Tibial nerve (tissue), 3 donors: ENCODE data around the gene DNMT3A.

Experiments
- CTCF ChIP-seq, 5 experiments: fragments of 200-600 bp in 3 of 5; fragments of 450-650 bp in 2 of 5; sonication (generic) in 3 of 5; IDR thresholded peaks; one replicate each; pipeline ENCODE4 v1.5.1; 2016 to 2019; ENCODE audit warnings: antibody characterized with exemption in 5 of 5, mild to moderate bottlenecking in 3 of 5, moderate library complexity in 2 of 5
- POLR2A ChIP-seq, 2 donors: fragments of 450-650 bp; IDR thresholded peaks; one replicate each; pipeline ENCODE4 v1.6.1; 2017; ENCODE audit warnings: antibody characterized with exemption in 2 of 2, mild to moderate bottlenecking in 2 of 2, moderate library complexity in 2 of 2

- TF ChIP-seq CTCF (IDR thresholded peaks at IDR 0.05) (no peak), POLR2A (IDR thresholded peaks at IDR 0.05) (no peak)
Measured at GRCh38 chr2:25301453-25302352, 40.0 kb downstream of the DNMT3A start.
